ENCODE results near the gene U2AF2.

The U2AF2 gene

GRCh38 chr19:55683449-55684261 is 28.8 kb downstream of the U2AF2 start:
- no peaks in the 10 kb centered on the region for H3K9me3 ChIP-seq (replicated peaks in 1 of 11)
- H3K27ac ChIP-seq: no peak overlapping the region; a peak in 1 of 22 replicates
- no peaks in the 10 kb centered on the region for H3K27me3 ChIP-seq
- H4K20me1 ChIP-seq: peaks cover 94 to 100% (median 100%) of the 10 kb centered on the region in 11 experiments
- peak overlapping the region in 4 of 11 experiments; percentile 0 to 17 (median 4); a peak in 1 of 22 replicates for H3K9ac ChIP-seq
- TF ChIP-seq Cebpa-rat (IDR thresholded peaks at IDR 0.05): no peak
- no peak overlapping the region for H3K4me2 ChIP-seq
- H3K4me3 ChIP-seq: no peak overlapping the region
- H3K4me1 ChIP-seq: peaks cover 33 to 61% (median 49%) of the 10 kb centered on the region in 10 experiments
- H3K36me3 ChIP-seq: peaks cover 91 to 100% (median 98%) of the 10 kb centered on the region in 11 experiments

GRCh38 chr19:55684946-55685681 is 30.3 kb downstream of the U2AF2 start:
- Histone ChIP-seq H3K4me1 (peaks cover 33 to 53% (median 45%) of the 10 kb centered on the region in 10 experiments), H3K27me3 (no peaks in the 10 kb centered on the region), H3K27ac (no peak overlapping the region), H3K9me3 (replicated peaks in 1 of 11) (no peaks in the 10 kb centered on the region), H3K36me3 (peaks cover 90 to 100% (median 97%) of the 10 kb centered on the region in 11 experiments), H4K20me1 (peaks cover 99 to 100% (median 100%) of the 10 kb centered on the region in 11 experiments), H3K4me2 (no peak overlapping the region), H3K4me3 (no peak overlapping the region), H3K9ac (peak overlapping the region in 4 of 11 experiments; percentile 22 to 42 (median 30); a peak in 2 of 22 replicates)
- TF ChIP-seq Cebpa-rat (IDR thresholded peaks at IDR 0.05): no peak

- H3K27ac ChIP-seq: no peak overlapping the region
- no peaks in the 10 kb centered on the region for H3K27me3 ChIP-seq
- H3K9ac ChIP-seq: peak overlapping the region in 5 of 11 experiments; percentile 21 to 42 (median 26); a peak in 4 of 22 replicates
- peaks cover 99 to 100% (median 100%) of the 10 kb centered on the region in 11 experiments for H4K20me1 ChIP-seq
- no peak overlapping the region for H3K4me2 ChIP-seq
- peaks cover 90 to 100% (median 97%) of the 10 kb centered on the region in 11 experiments for H3K36me3 ChIP-seq
- TF ChIP-seq Cebpa-rat (IDR thresholded peaks at IDR 0.05): no peak
- no peak overlapping the region for H3K4me3 ChIP-seq
- no peaks in the 10 kb centered on the region for H3K9me3 ChIP-seq (replicated peaks in 1 of 11)
- H3K4me1 ChIP-seq: peaks cover 29 to 50% (median 40%) of the 10 kb centered on the region in 10 experiments
Observed at GRCh38 chr19:55685776-55686175, 30.9 kb downstream of the U2AF2 start.

GRCh38 chr19:55686311-55687050 is 31.6 kb downstream of the U2AF2 start:
- H3K4me1 ChIP-seq: peaks cover 22 to 44% (median 34%) of the 10 kb centered on the region in 10 experiments; a peak in 19 of 20 replicates
- no peak overlapping the region for H3K4me3 ChIP-seq
- no peaks in the 10 kb centered on the region for H3K9me3 ChIP-seq (replicated peaks in 1 of 11)
- H4K20me1 ChIP-seq: peaks cover 98 to 100% (median 100%) of the 10 kb centered on the region in 11 experiments
- peak overlapping the region in 7 of 11 experiments; percentile 5 to 52 (median 34); a peak in 7 of 22 replicates for H3K9ac ChIP-seq
- no peak for TF ChIP-seq Cebpa-rat (IDR thresholded peaks at IDR 0.05)
- peaks cover 90 to 100% (median 97%) of the 10 kb centered on the region in 11 experiments for H3K36me3 ChIP-seq
- H3K27me3 ChIP-seq: no peaks in the 10 kb centered on the region
- peak overlapping the region in 1 of 11 experiments; percentile 51; a peak in 1 of 22 replicates for H3K4me2 ChIP-seq
- H3K27ac ChIP-seq: no peak overlapping the region; a peak in 1 of 22 replicates

- Histone ChIP-seq H4K20me1 (peaks cover 87 to 100% (median 96%) of the 10 kb centered on the region in 11 experiments), H3K4me1 (peaks cover 22 to 44% (median 34%) of the 10 kb centered on the region in 10 experiments; a peak in 19 of 20 replicates), H3K4me2 (peak overlapping the region in 9 of 11 experiments; percentile 26 to 64 (median 51); a peak in 16 of 22 replicates), H3K27me3 (no peaks in the 10 kb centered on the region), H3K27ac (peak overlapping the region in 4 of 11 experiments; percentile 1 to 47 (median 30); a peak in 7 of 22 replicates), H3K9me3 (replicated peaks in 1 of 11) (no peaks in the 10 kb centered on the region), H3K4me3 (no peak overlapping the region), H3K36me3 (peaks cover 87 to 100% (median 97%) of the 10 kb centered on the region in 11 experiments), H3K9ac (peak overlapping the region in 9 of 11 experiments; percentile 28 to 54 (median 40); a peak in 13 of 22 replicates)
- no peak for TF ChIP-seq Cebpa-rat (IDR thresholded peaks at IDR 0.05)
Observed at GRCh38 chr19:55687281-55688201, 32.7 kb downstream of the U2AF2 start.

GRCh38 chr19:55688422-55689218 is 33.8 kb downstream of the U2AF2 start:
- Histone ChIP-seq H3K9me3 (replicated peaks in 1 of 11) (no peaks in the 10 kb centered on the region), H3K36me3 (peaks cover 87 to 100% (median 97%) of the 10 kb centered on the region in 11 experiments), H3K4me2 (peak overlapping the region in 9 of 11 experiments; percentile 26 to 64 (median 51); a peak in 15 of 22 replicates), H4K20me1 (peaks cover 78 to 100% (median 95%) of the 10 kb centered on the region in 11 experiments), H3K4me1 (peaks cover 22 to 44% (median 34%) of the 10 kb centered on the region in 10 experiments; a peak in 19 of 20 replicates), H3K27me3 (no peaks in the 10 kb centered on the region), H3K9ac (peak overlapping the region in 5 of 11 experiments; percentile 7 to 54 (median 34); a peak in 8 of 22 replicates), H3K27ac (peak overlapping the region in 6 of 11 experiments; percentile 1 to 47 (median 30); a peak in 8 of 22 replicates), H3K4me3 (no peak overlapping the region)
- TF ChIP-seq Cebpa-rat (IDR thresholded peaks at IDR 0.05): no peak

All from BLaER1 treated with 17β-estradiol and CSF1 and Interleukin-3, amounts not matched to agents 10 nM and 100 nM (cell line).